Osteocyte (in vitro differentiated cells): ENCODE measurements around the gene BATF2. TPM values are rescaled to one million over a fixed set of nuclear protein-coding genes. Genes with fewer than 3 reads are reported as not detected.

Experiments used
- DNase-seq: peaks from one replicate; pipeline ENCODE4 v3.0.0; 2021; ENCODE audit warnings: mixed read lengths; ENCODE audit not compliant: unreplicated experiment; ENCODE audit errors: extremely low spot score
- H3K27ac Mint-ChIP-seq: one replicate; pipeline ENCODE4 v1.8.0; 2021; ENCODE audit warnings: mild to moderate bottlenecking, mixed read lengths; ENCODE audit not compliant: unreplicated experiment
- H3K27me3 Mint-ChIP-seq: one replicate; pipeline ENCODE4 v1.8.0; 2021; ENCODE audit warnings: mixed read lengths; ENCODE audit not compliant: unreplicated experiment
- H3K36me3 Mint-ChIP-seq: one replicate; pipeline ENCODE4 v1.8.0; 2021; ENCODE audit warnings: mixed read lengths; ENCODE audit not compliant: unreplicated experiment
- H3K4me1 Mint-ChIP-seq: one replicate; pipeline ENCODE4 v1.8.0; 2021; ENCODE audit warnings: mixed read lengths; ENCODE audit not compliant: unreplicated experiment
- H3K4me3 Mint-ChIP-seq: one replicate; pipeline ENCODE4 v1.8.0; 2021; ENCODE audit warnings: mild to moderate bottlenecking, moderate library complexity, mixed read lengths; ENCODE audit not compliant: unreplicated experiment
- H3K9me3 Mint-ChIP-seq: one replicate; pipeline ENCODE4 v1.8.0; 2021; ENCODE audit warnings: mixed read lengths; ENCODE audit not compliant: unreplicated experiment
- CTCF ChIP-seq: fragments of 200-600 bp; sonication (generic); IDR thresholded peaks from 2 replicates; pipeline ENCODE4 v1.5.0; 2021; ENCODE audit warnings: antibody characterized with exemption, mild to moderate bottlenecking, moderate library complexity
- total RNA-seq: library from RNA; stranded (reverse); gene quantifications from 2 replicates; pipeline ENCODE4 v1.2.1, GENCODE V29; 2021

The BATF2 gene
- total RNA-seq, 1 donor from 2014 or later = not detected

- no peaks in the 10 kb centered on the region for H3K9me3 Mint-ChIP-seq
- H3K27me3 Mint-ChIP-seq = no peaks in the 10 kb centered on the region
- H3K4me3 Mint-ChIP-seq = no peak overlapping the region
- H3K4me1 Mint-ChIP-seq = peaks cover 8% of the 10 kb centered on the region
- H3K27ac Mint-ChIP-seq = no peak overlapping the region
- no peak for DNase-seq
- no peaks in the 10 kb centered on the region for H3K36me3 Mint-ChIP-seq
- no peak for TF ChIP-seq CTCF
Measured at GRCh38 chr11:64967375-64967774, 29.4 kb downstream of the BATF2 start.

- Mint-ChIP-seq H3K4me3 (no peak overlapping the region), H3K27ac (no peak overlapping the region), H3K36me3 (no peaks in the 10 kb centered on the region), H3K4me1 (no peaks in the 10 kb centered on the region), H3K27me3 (peaks cover 13% of the 10 kb centered on the region), H3K9me3 (no peaks in the 10 kb centered on the region)
- no peak for TF ChIP-seq CTCF
- DNase-seq = no peak
Measured at GRCh38 chr11:64963072-64963631, 33.6 kb downstream of the BATF2 start.

GRCh38 chr11:64960719-64961118, 36.1 kb downstream of the BATF2 start:
- no peak for DNase-seq
- Mint-ChIP-seq H3K4me1 (no peaks in the 10 kb centered on the region), H3K4me3 (no peak overlapping the region), H3K36me3 (no peaks in the 10 kb centered on the region), H3K27me3 (peaks cover 13% of the 10 kb centered on the region), H3K9me3 (no peaks in the 10 kb centered on the region), H3K27ac (no peak overlapping the region)
- no peak for TF ChIP-seq CTCF

- TF ChIP-seq CTCF = no peak
- Mint-ChIP-seq H3K9me3 (no peaks in the 10 kb centered on the region), H3K4me3 (no peak overlapping the region), H3K4me1 (no peaks in the 10 kb centered on the region), H3K27me3 (peaks cover 22% of the 10 kb centered on the region), H3K36me3 (no peaks in the 10 kb centered on the region), H3K27ac (no peak overlapping the region)
- no peak for DNase-seq
Measured at GRCh38 chr11:64959498-64959897, 37.3 kb downstream of the BATF2 start.

GRCh38 chr11:64954201-64954600, 42.6 kb downstream of the BATF2 start:
- no peak for TF ChIP-seq CTCF
- no peak for DNase-seq
- Mint-ChIP-seq H3K36me3 (no peaks in the 10 kb centered on the region), H3K4me3 (no peak overlapping the region), H3K27me3 (peaks cover 38% of the 10 kb centered on the region), H3K4me1 (no peaks in the 10 kb centered on the region), H3K27ac (no peak overlapping the region), H3K9me3 (no peaks in the 10 kb centered on the region)
